Measurements from ENCODE around the gene SAMD4B. TPM values are rescaled to one million over a fixed set of nuclear protein-coding genes. Genes with fewer than 3 reads are reported as not detected.

Gene SAMD4B
- total and polyA plus RNA-seq, 4 donors = 77.6 to 103 (median 86.8) TPM

DNA sequence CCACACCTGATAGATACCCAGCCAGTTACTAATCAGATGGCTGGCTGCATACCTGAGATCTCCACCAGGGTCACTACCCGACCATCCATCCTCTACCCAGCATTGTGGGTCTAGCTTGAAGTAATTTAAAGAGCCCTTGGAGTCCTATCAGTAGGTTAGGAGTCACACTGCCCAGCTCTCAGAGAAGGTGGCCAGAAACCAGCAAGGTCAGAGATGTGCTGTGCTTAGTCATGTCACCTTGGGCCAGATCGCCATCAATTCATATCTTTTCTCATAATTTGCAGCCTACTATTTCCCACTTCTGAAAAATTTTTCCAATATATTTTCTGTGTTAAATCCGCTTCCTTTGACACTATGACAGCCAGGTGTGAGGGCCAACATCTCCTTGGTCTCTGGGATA, 13.9 kb downstream of the SAMD4B start:
- Histone ChIP-seq H3K27ac (ENCODE audit: low read depth in 1 of 2, low read length in 1 of 2) (no peak overlapping the region), H3K4me1 (ENCODE audit: control insufficient read depth in 5 of 5, insufficient read depth in 5 of 5, low read length in 5 of 5) (no peaks in the 10 kb centered on the region), H3K4me3 (no peak overlapping the region), H3K27me3 (ENCODE audit: control insufficient read depth in 3 of 3, insufficient read depth in 3 of 3, low read length in 2 of 3) (no peaks in the 10 kb centered on the region), H3K36me3 (ENCODE audit: control insufficient read depth in 4 of 4, insufficient read depth in 4 of 4, low read length in 4 of 4) (peaks cover 24 to 64% (median 41%) of the 10 kb centered on the region in 4 donors), H3K9me3 (ENCODE audit: control insufficient read depth in 4 of 4, insufficient read depth in 3 of 4, low read length in 3 of 4) (no peaks in the 10 kb centered on the region), H3K9ac (ENCODE audit: insufficient read depth in 1 of 2, low read length in 2 of 2) (no peak overlapping the region)
- WGBS, 2 donors = 92 to 97% methylated on average over 3 of the region's 3 CpGs
- TF ChIP-seq CTCF (IDR thresholded peaks at IDR 0.05; ENCODE audit: control extremely low read depth, extremely low read depth) = no peak
- DNase-seq (no peak), ATAC-seq (ENCODE audit: insufficient read depth, low FRiP score) (no peak)

GRCh38 chr19:39356647-39357046, 14.4 kb downstream of the SAMD4B start:
- ATAC-seq (ENCODE audit: insufficient read depth, low FRiP score) (no peak), DNase-seq (no peak)
- TF ChIP-seq CTCF (IDR thresholded peaks at IDR 0.05; ENCODE audit: control extremely low read depth, extremely low read depth) = no peak
- no peaks in the 10 kb centered on the region for H3K27me3 ChIP-seq (ENCODE audit: control insufficient read depth in 3 of 3, insufficient read depth in 3 of 3, low read length in 2 of 3)
- no peaks in the 10 kb centered on the region for H3K4me1 ChIP-seq (ENCODE audit: control insufficient read depth in 5 of 5, insufficient read depth in 5 of 5, low read length in 5 of 5)
- H3K9me3 ChIP-seq (ENCODE audit: control insufficient read depth in 4 of 4, insufficient read depth in 3 of 4, low read length in 3 of 4) = no peaks in the 10 kb centered on the region
- peaks cover 24 to 62% (median 41%) of the 10 kb centered on the region in 4 donors for H3K36me3 ChIP-seq (ENCODE audit: control insufficient read depth in 4 of 4, insufficient read depth in 4 of 4, low read length in 4 of 4)
- no peak overlapping the region for H3K4me3 ChIP-seq
- 88 to 89% methylated on average over 18 of the region's 18 CpGs for WGBS, 2 donors
- H3K27ac ChIP-seq (ENCODE audit: low read depth in 1 of 2, low read length in 1 of 2) = no peak overlapping the region
- no peak overlapping the region for H3K9ac ChIP-seq (ENCODE audit: insufficient read depth in 1 of 2, low read length in 2 of 2)

DNA sequence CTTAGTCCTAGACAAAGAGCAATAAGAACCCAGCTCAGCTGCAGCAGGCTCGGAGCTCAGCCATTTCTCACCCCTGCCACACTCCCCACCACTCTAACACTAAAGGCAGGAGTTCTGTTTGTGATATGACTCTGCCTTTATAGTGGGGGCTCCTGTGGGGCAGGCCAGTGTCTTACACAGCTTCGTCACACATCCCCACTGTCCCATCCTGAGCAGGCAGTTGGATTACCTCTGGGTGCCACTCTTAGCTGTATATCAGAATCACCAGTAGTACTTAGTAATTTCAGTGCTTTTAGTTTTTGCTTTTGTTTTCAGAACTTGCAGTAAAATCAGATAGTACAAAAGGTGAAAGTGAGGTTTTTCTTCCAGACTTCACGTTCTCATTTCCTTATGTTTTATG, 16.8 kb downstream of the SAMD4B start:
- Histone ChIP-seq H3K36me3 (ENCODE audit: control insufficient read depth in 4 of 4, insufficient read depth in 4 of 4, low read length in 4 of 4) (peaks cover 24 to 54% (median 43%) of the 10 kb centered on the region in 4 donors), H3K27me3 (ENCODE audit: control insufficient read depth in 3 of 3, insufficient read depth in 3 of 3, low read length in 2 of 3) (no peaks in the 10 kb centered on the region), H3K4me3 (no peak overlapping the region), H3K4me1 (ENCODE audit: control insufficient read depth in 5 of 5, insufficient read depth in 5 of 5, low read length in 5 of 5) (peaks cover 0 to 6% (median 0%) of the 10 kb centered on the region in 5 donors), H3K9ac (ENCODE audit: insufficient read depth in 1 of 2, low read length in 2 of 2) (no peak overlapping the region), H3K9me3 (ENCODE audit: control insufficient read depth in 4 of 4, insufficient read depth in 3 of 4, low read length in 3 of 4) (no peaks in the 10 kb centered on the region), H3K27ac (ENCODE audit: low read depth in 1 of 2, low read length in 1 of 2) (no peak overlapping the region)
- ATAC-seq (ENCODE audit: insufficient read depth, low FRiP score) (no peak), DNase-seq (no peak)
- WGBS, 2 donors = 91 to 93% methylated on average over 3 of the region's 3 CpGs
- TF ChIP-seq CTCF (IDR thresholded peaks at IDR 0.05; ENCODE audit: control extremely low read depth, extremely low read depth) = no peak

- DNase-seq (no peak), ATAC-seq (ENCODE audit: insufficient read depth, low FRiP score) (no peak)
- Histone ChIP-seq H3K27me3 (ENCODE audit: control insufficient read depth in 3 of 3, insufficient read depth in 3 of 3, low read length in 2 of 3) (no peaks in the 10 kb centered on the region), H3K4me3 (no peak overlapping the region), H3K4me1 (ENCODE audit: control insufficient read depth in 5 of 5, insufficient read depth in 5 of 5, low read length in 5 of 5) (peaks cover 0 to 6% (median 0%) of the 10 kb centered on the region in 5 donors), H3K9ac (ENCODE audit: insufficient read depth in 1 of 2, low read length in 2 of 2) (no peak overlapping the region), H3K9me3 (ENCODE audit: control insufficient read depth in 4 of 4, insufficient read depth in 3 of 4, low read length in 3 of 4) (no peaks in the 10 kb centered on the region), H3K27ac (ENCODE audit: low read depth in 1 of 2, low read length in 1 of 2) (no peak overlapping the region), H3K36me3 (ENCODE audit: control insufficient read depth in 4 of 4, insufficient read depth in 4 of 4, low read length in 4 of 4) (peaks cover 24 to 46% (median 39%) of the 10 kb centered on the region in 4 donors)
- no peak for TF ChIP-seq CTCF (IDR thresholded peaks at IDR 0.05; ENCODE audit: control extremely low read depth, extremely low read depth)
- WGBS, 2 donors = 97 to 98% methylated on average over 1 of the region's 1 CpG
Measured at GRCh38 chr19:39360599-39360998, 18.4 kb downstream of the SAMD4B start.
